ENCODE data around the gene TTC9B.

The TTC9B gene

GRCh38 chr19:40216013-40216776 is 2.0 kb downstream of the TTC9B start:
- TF ChIP-seq CTCF (conservative IDR thresholded peaks at IDR 0.05; ENCODE audit: control insufficient read depth, insufficient read depth, low read depth, low read length): no peak
- H3K4me3 ChIP-seq (ENCODE audit: control insufficient read depth, low read depth, low read length): no peak overlapping the region
- DNase-seq (ENCODE audit: low read depth): no peak

DNA sequence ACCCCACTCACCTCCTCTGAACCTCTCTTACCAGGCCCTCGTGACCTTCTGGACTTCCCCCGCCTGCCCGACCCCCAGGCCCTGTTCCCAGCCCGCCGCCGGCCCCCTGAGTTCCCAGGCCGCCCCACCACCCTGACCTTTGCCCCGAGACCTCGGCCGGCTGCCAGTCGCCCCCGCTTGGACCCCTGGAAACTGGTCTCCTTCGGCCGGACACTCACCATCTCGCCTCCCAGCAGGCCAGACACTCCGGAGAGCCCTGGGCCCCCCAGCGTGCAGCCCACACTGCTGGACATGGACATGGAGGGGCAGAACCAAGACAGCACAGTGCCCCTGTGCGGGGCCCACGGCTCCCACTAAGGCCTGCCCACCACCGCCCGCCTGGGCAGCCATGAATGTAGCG is 3.2 kb downstream of the TTC9B start:
- DNase-seq (ENCODE audit: low read depth): no peak
- no peak for TF ChIP-seq CTCF (conservative IDR thresholded peaks at IDR 0.05; ENCODE audit: control insufficient read depth, insufficient read depth, low read depth, low read length)
- no peak overlapping the region for H3K4me3 ChIP-seq (ENCODE audit: control insufficient read depth, low read depth, low read length)

GRCh38 chr19:40213882-40214570 is 4.2 kb downstream of the TTC9B start:
- TF ChIP-seq CTCF (conservative IDR thresholded peaks at IDR 0.05; ENCODE audit: control insufficient read depth, insufficient read depth, low read depth, low read length): no peak
- no peak overlapping the region for H3K4me3 ChIP-seq (ENCODE audit: control insufficient read depth, low read depth, low read length)
- DNase-seq (ENCODE audit: low read depth): no peak

GRCh38 chr19:40213251-40213829 is 4.8 kb downstream of the TTC9B start:
- no peak for TF ChIP-seq CTCF (conservative IDR thresholded peaks at IDR 0.05; ENCODE audit: control insufficient read depth, insufficient read depth, low read depth, low read length)
- no peak for DNase-seq (ENCODE audit: low read depth)
- H3K4me3 ChIP-seq (ENCODE audit: control insufficient read depth, low read depth, low read length): no peak overlapping the region

- TF ChIP-seq CTCF (conservative IDR thresholded peaks at IDR 0.05; ENCODE audit: control insufficient read depth, insufficient read depth, low read depth, low read length): no peak
- no peak for DNase-seq (ENCODE audit: low read depth)
- H3K4me3 ChIP-seq (ENCODE audit: control insufficient read depth, low read depth, low read length): no peak overlapping the region
These were observed 7.3 kb downstream of the TTC9B start for GRCh38 chr19:40210889-40211288.

- TF ChIP-seq CTCF (conservative IDR thresholded peaks at IDR 0.05; ENCODE audit: control insufficient read depth, insufficient read depth, low read depth, low read length): no peak
- H3K4me3 ChIP-seq (ENCODE audit: control insufficient read depth, low read depth, low read length): no peak overlapping the region
- DNase-seq (ENCODE audit: low read depth): no peak
These were observed 9.6 kb downstream of the TTC9B start for GRCh38 chr19:40208602-40209001.

All from fibroblast of mammary gland (primary cell).